Endometrial microvascular endothelial cells (primary cell): ENCODE data around the gene TMEM61. TPM values are rescaled to one million over a fixed set of nuclear protein-coding genes. Genes with fewer than 3 reads are reported as not detected.

Source experiments
- in situ Hi-C: cut with HindIII; loops from 2 replicates; pipeline ENCODE4 v1.10.0; 2017; ENCODE audit warnings: low sequenced_read_pairs, low pct_unique_long_range_greater_than_20kb; ENCODE audit errors: inconsistent ontology term
- total RNA-seq: library from RNA; depleted of rRNA; stranded (reverse); fragments of >200 nt; gene quantifications from one replicate; pipeline ENCODE4 v1.2.3, GENCODE V29; 2015; ENCODE audit errors: inconsistent ontology term

Gene TMEM61
- total RNA-seq, 1 donor from 2014 or later: not detected

DNA sequence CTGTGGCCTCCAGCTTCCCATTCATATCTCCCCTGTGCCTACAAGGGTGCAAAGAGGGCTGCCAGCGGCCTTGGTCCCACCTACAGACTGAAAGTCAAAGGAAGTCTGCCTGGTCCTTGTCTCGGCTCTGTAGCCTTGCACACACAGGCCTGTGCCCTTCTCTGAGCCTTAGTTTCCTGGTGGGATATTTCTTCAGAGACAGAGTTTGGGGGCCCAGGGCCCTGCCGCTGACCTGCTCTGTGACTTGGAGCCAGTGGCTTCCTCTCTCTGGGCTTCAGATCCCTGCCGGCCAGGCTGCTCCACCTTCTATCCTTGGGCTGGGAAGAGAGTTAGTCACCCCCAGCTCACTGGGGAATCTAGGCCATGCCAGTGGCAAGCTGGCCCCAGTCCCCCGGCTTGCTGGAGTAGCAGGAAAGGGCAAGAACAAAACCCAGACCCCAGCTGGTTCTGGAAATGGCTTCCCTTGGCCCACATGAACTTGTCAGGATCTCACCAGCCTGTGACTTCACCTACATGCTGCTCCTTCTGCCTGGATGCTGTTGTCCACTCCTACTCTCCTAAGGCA is 1.0 kb upstream of the TMEM61 start:
- in situ Hi-C loops: no loop called here

DNA sequence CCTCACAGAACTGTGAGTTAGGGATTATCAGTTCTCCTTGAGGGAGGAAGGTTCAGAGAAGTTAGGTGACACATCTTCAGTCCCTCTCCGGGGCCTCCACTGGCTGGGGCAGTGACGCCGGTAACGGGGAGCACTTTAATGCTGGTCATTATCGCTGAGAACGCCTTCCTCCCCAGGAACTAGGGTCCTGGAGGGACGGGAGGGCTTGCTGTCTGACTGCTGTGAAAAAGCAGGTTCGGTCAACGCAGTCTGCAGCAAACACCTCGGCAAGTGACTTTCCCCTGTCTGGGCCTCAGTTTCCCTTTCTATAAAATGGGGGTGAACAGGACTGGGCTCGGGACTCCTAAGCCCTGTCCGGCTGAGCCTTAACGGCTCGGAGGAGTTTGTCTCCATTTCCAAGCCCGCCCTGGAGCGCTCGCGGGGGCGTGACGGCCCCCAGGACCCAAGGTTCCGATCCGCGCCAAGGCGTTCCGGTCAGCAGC is 341 bp upstream of the TMEM61 start:
- in situ Hi-C loops: no loop called here

DNA sequence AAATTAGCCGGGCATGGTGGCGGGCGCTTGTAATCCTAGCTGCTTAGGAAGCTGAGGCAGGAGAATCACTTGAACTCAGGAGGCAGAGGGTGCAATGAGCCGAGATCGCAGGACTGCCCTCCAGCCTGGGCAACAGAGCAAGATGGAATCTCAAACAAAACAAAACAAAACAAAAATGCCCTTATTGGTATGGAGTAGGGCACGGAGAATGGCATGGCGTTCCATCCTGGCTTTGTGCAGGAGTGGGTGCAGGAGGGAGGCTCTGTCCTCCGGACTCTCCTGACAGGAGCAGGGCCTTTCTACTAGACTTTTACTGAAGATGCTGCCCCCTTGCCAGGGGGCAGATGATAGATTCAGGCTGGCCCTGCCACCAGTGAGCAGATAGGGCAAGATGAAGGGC is 1.0 kb downstream of the TMEM61 start:
- in situ Hi-C loops: no loop called here

DNA sequence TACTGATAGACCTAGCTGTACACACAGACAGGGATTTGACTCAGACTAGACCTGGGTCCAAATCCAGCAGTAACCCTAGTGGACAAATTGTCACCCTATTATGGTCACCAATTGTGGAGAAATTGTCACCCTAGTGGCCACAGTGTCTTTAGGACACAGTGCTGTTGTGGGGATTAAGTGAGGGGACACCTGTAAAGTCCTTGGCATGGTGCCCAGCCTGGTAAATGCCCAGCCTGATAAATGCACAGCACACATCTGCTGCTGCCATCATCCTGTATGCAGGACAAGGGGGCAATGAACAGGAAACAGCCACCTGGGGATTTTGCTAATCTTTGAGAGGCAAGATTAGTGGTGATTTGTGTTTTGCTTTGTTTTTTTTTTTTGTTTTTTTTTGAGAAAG is 2.3 kb downstream of the TMEM61 start:
- in situ Hi-C loops: no loop called here

GRCh38 chr1:54984131-54984842 is 3.9 kb downstream of the TMEM61 start:
- in situ Hi-C loops: no loop called here

- in situ Hi-C loops: no loop called here
Measured at GRCh38 chr1:54985556-54985955, 5.1 kb downstream of the TMEM61 start.

GRCh38 chr1:54986025-54986424 is 5.6 kb downstream of the TMEM61 start:
- in situ Hi-C loops: no loop called here

GRCh38 chr1:54986533-54986932 is 6.1 kb downstream of the TMEM61 start:
- in situ Hi-C loops: no loop called here

DNA sequence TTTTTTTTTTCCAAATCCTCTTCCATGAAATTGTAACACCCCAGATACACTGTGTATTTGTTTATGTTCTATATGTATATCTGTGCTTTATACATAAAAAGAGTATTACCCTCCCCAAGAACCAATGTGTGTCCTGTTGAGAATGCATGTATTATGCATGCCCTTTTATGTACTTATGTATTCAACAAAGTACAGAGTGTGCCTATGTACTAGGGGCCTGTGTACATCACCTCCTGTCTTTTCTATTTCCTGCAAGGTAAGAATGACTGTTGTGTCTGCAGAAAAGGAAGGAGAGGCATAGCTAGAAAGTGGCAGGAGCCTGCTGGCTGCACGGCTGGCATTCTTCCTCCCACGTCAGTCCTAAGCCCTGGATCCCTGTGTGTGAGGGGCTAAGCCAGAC is 7.0 kb downstream of the TMEM61 start:
- in situ Hi-C loops: no loop called here

GRCh38 chr1:54987919-54988705 is 7.7 kb downstream of the TMEM61 start:
- in situ Hi-C loops: no loop called here

DNA sequence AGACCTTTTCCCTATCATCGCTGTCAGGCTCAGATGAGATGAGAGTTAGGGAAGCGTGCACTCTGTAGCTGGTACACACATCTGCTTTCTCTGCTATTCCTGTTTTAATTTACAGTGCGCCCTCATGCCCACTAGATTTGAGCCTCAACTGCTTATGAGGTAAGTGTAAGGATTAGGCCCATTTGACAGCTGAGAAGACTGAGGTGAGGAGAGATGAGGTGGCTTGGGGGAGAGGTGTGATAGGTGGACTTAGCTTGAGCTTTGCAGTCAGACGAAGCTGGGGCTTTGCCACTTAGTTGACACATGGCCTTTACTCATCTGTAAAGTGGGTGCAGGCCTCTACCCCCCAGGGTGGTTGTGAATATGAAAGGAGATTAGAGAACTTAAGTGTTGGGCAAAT is 8.5 kb downstream of the TMEM61 start:
- in situ Hi-C loops: no loop called here

DNA sequence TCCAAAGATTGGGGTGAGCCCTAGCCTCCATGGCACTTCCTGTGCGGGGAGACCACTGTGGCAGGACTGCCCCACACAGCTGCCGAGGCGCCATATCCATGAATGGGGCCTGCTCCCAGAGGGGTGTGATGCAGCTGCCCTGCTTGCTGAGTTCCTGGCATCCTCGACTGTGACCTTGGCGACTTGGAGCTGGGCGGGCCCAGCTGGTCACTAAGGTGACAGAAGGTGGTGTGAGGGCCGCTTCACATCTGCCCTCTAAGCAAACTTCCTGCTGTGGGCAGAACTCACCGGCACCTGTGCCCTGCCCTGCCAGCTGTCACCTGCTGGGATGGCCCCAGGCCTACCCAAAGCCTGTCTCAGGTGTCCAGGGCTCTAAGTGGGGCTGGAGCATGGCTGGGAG is 9.0 kb downstream of the TMEM61 start:
- in situ Hi-C loops: no loop called here

- in situ Hi-C loops: no loop called here
Measured at GRCh38 chr1:54989968-54990810, 9.8 kb downstream of the TMEM61 start.

DNA sequence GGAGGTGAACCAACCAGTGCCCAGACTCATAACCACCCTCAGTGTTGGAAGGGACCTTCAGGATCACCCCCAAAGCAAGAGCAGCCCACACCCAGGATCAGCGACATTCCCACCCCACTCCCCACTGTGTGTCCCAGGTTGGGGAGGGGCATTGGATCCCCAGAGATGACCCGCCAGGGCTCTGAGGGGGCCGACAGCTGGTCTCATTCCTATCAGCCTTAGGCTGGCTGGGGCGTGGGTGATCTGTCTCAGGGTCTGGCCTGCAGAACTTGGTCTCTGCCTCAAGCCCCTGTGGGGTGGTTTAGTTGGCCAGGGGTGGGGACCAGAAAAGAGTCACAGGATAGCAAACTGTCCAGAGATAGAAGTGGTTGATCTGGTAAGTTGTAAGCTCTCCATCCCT is 10.5 kb downstream of the TMEM61 start:
- in situ Hi-C loops: no loop called here

DNA sequence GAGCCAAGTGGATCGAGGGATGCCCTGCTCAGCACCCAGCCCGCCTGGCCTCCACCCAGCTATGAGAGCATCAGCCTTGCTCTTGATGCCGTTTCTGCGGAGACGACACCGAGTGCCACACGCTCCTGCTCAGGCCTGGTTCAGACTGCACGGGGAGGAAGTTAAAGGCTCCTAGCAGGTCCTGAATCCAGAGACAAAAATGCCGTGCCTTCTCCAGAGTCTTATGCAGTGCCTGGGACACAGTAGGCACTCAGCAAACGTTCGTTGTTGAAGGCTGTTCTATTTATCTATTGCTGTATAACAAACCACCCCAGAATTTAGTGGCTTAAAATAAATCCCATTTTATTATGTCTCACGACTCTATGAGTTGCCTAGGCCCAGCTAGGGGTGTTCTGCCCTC is 11.5 kb downstream of the TMEM61 start:
- in situ Hi-C loops: no loop called here

DNA sequence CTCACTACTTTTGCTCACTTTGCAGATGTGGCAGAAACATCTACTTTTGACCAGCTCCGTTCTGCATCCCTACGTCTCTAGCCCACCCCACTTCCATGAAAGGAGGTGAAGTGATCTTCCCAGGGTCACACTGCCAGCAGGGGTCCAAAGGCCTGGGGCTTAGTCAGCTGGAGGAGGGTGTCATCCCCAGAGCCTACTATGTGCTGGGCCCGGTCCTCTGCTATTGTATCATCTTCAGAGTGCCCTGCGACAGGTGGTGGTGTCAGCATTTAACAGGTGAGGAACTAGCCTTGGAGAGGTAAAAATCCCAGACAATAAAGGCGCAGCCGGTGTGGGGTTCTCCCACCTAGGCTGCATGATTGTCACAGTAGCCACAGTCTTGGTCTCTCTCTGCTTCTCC is 12.7 kb downstream of the TMEM61 start:
- in situ Hi-C loops: no loop called here

DNA sequence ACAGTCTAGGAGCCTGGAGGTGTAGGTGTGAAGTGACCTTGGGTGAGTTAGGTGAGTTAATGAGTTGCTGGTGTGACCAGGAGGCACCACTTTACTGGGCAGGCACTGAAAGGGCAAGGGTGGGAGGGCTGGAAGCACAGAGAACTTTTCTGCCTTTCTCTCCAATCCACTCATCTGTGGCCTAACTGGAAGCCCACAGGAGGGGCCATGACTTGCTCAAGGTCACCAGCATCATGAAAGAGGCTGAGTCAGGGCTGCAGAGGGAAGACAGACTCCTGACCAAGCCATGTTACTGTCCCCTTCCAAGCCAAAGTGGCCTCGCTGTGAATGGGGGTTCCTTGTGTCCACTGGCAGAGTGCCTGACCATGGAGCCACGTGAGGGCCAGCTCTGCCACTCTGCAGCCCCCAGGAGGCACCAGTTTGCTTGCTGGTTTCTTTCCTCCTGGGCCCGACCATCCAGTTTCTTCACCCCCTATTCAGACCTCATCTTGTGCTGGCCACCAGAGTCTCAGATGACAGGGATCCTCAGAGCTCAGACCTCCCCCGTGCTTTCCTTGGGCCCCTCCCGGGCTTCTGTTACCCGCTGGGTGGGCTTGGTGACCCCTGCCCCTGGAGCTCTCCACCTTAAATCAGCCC is 14.0 kb downstream of the TMEM61 start:
- in situ Hi-C loops: no loop called here

- in situ Hi-C loops: no loop called here
Measured at GRCh38 chr1:54995013-54995760, 14.8 kb downstream of the TMEM61 start.
